Stimulated activated CD4-positive, alpha-beta T cell treated with anti-CD3 and anti-CD28 coated beads, TNF-alpha, amount 100 ng/mL, for 4 hours (primary cell): ENCODE measurements around the gene GRM7.

Source experiments
- DNase-seq, 3 experiments: peaks; one replicate each; pipeline ENCODE4 v3.0.0-alpha.2; 2020; ENCODE audit warnings: low read depth in 3 of 3

Gene GRM7

GRCh38 chr3:7307410-7307809 lies 446.5 kb downstream of the GRM7 start:
- no peak for DNase-seq

DNA sequence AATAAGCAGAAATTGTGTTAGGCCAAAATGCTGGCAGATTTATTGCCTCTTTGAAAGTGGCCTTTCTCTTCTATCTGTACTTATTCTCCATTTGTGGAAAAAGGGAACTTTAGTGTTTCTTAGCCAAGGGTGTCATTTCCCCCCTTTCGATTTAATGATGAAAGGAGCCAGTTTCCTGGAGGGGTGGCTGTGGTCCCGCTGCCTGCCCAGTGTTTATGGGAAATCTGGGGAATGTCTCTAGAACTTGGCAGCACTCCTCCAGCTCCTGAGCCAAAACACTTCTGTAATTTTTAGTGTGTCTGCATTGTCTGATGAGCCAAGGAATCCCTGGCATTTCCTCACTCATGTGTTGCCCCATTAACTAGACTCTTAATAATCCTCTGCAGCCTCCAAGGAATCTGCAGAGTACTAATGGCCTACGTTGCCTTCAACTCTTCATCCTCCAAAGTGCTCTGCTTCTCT lies 448.8 kb downstream of the GRM7 start:
- DNase-seq: no peak

DNA sequence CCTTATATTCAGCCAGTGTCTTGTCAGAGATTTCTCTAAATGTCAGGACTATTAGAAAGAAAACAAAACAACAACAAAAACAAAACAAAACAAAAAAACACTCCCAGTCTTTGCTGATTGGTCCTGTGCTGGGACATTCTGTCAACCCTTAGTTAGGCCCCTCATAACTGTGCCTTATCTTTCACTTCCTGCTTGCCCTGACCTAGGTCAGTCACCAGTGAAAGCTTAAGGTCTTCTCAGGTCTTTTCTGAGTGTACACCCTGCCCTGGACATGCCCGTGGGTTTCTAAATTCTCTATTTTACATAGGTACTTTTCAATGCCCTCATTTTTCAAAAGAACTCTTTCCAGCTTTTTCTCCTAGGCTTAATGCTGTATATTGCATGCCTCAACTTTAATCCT lies 454.1 kb downstream of the GRM7 start:
- DNase-seq: no peak

- no peak for DNase-seq
These were observed 462.2 kb downstream of the GRM7 start for GRCh38 chr3:7322957-7323669.

DNA sequence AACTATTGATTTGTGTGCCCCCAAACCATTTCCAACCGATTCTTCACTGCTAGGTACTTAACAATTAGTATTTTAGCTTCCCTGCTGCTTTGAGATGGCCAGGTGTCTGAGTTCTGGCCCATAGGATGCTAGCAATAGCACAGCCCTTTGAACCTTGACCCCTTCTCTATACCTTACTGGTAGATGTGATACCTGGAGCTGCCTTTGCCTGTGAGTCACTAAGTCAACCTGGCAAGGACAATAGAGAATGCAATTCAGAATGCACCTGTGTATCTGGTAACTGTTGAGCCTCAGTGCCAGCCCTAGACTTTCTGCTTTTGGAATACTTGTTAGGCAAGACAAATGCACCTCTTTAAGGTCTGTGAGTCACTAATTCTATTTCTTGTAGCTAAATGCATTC lies 467.4 kb downstream of the GRM7 start:
- DNase-seq: no peak

DNA sequence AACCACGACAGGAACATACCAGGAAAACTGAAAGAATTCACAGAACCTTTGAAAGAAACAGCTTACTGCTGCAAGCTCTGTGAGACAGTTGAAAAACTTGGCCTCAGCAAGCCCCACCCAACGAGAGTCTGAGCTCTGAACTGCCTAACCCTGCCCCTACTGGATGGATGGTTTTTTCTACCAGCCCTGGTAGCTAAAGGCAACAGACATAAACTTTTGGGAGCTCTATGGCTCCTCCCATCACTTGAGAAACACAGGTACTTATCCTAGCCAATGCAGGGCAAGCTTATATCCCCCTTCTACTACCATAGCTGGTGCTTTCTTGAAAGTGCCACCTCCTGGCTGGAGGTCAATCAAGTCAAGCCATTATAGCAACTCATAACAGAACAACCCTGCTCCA lies 471.8 kb downstream of the GRM7 start:
- DNase-seq: no peak

- DNase-seq: no peak
These were observed 472.2 kb downstream of the GRM7 start for GRCh38 chr3:7333125-7333524.

DNA sequence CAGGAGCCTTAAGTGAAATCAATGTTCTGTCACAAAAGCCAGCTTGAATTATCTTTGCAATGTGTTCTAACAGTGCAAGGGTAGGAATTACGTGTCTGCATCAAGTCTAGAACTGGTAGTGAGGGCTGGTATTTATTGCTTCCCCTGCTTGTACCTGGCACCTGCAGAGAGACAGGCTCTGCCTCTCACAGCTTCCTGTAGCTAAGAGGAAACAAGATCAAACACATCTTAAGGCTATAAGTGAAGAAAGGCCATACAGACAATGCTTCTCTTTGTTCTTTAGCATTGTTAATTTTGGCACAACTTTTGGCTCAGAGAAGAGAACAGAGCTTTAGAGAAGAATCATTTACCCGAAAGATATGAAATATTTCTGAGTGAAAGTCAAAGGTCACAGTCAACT lies 479.9 kb downstream of the GRM7 start:
- DNase-seq: no peak

DNA sequence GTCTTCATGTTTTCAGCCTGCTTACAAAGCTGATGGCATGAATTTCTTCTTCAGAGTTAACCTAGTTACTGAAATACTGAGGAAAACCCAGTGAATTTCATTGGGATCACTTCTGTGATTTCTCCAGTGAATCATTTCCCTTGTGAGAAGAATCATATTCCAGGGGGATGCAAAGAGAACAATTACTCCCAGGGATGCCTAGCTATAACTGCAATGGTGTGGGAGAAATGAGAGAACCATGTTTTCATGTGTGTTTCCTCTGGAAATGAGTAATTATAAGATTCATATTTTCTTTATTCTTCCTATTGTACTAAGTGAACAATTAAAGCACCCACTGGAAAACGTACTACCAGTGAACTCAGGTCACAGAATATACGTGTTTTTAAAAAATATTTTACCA lies 485.4 kb downstream of the GRM7 start:
- no peak for DNase-seq

- DNase-seq: no peak
These were observed 496.2 kb downstream of the GRM7 start for GRCh38 chr3:7357101-7357500.

- DNase-seq: no peak
These were observed 507.1 kb downstream of the GRM7 start for GRCh38 chr3:7367968-7368367.

- DNase-seq: no peak
These were observed 507.7 kb downstream of the GRM7 start for GRCh38 chr3:7368597-7368996.

DNA sequence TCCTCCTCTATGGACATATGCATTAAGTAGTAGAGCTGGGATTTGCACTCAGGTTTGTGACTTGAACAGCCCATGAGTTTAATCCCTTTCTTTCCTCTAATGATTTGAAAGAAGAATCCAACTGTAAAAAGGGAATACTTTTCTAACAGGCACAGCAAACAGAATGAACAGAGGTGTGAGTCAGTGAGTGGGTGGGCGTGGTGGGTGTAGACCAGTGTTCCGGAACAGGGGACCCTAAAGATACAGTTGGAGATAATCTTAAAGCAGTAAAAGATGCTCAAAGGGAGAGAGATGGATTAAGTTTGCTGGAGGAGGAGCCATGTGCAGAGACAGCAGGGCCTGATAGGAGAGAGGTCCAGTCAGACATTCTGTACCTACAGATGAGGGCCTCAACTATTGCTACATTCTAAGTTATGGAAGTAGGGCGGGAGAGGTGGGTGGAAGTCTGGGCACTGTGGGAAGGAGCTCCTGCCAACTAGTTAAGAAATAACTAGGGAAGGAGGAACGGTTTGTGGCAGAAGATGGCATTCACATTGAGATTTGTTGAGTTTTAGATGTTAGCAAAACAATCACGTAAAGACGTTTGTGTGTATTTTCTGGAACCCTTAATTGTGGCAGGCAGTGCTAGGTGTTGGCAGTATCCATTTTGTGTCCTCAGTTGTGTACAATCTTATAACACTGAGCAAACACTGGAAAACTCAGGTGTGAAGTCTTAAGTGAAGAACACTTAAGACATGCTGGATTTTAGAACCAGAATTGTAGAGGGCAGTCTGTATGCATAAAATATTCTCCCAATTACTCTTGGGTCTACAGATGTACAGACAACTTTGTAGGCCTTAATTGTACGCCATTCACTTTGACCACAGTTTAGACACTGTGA lies 511.0 kb downstream of the GRM7 start:
- no peak for DNase-seq

- DNase-seq: no peak
These were observed 516.2 kb downstream of the GRM7 start for GRCh38 chr3:7377103-7377502.

DNA sequence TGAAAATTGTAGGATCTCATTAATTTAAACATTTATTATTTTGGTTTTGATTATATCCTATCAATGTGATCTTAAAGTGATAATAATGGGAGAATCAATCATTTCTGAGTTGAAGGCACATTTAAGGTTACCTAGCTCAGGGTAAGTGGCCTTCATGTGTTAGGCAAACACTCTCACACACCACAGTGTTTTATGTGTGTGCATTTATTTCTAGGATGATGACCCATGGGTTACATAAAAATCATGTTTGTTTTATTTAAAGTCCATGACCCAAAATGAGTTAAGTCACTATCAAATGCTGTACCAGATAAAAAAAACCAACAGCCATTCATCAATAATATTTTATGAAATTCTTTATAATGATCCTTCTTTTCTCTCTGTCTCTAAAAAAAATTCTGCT lies 520.8 kb downstream of the GRM7 start:
- DNase-seq: no peak

DNA sequence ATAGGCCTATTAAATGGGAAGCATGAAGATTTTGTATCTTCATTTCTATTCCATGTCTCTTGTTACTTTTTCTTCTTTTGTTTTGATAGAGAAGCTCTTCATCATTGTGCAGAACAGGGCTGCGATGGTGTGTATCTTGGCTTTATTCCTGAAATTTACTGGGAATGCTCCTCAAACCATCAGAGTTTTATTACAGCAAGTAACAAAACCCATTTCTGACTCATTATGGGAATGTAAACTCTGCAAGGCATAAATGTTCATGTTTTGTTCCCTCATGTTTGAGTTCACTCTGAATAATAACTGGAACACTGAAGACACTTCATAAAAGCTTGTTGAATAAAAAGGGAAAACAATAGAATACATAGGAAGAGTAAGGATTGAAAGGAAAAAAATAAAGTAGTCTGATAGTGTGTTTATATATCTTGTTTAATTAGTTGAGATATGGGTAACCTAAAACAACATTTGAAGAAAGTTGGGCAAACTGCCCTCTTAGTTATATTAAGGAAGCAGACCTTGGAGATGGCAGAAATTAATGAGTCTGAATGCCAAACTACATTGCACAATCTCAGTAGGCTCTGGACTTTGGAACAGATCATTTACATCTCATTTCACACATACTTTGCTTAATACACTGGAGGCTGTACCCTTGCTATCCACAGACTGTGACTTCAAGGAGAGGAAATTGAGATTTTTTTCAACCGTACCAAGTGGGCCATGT lies 521.5 kb downstream of the GRM7 start:
- DNase-seq: no peak

DNA sequence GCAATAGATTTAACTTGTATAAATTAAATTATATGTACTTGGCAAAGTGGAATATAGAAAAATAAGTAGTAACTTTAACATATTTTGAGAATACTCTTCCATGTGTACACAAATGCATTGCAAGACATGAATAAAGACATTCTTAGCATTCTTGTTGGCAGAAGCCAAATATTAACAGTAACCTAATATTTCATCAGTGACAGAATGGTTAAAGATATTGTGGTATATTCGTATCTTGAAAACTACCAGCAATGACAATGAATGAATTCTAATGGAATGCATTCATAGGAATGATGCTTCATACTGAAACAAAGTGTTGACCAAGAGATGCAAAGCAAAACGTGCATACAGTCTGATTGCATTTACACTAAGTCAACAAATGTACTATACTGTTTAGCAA lies 524.7 kb downstream of the GRM7 start:
- no peak for DNase-seq

DNA sequence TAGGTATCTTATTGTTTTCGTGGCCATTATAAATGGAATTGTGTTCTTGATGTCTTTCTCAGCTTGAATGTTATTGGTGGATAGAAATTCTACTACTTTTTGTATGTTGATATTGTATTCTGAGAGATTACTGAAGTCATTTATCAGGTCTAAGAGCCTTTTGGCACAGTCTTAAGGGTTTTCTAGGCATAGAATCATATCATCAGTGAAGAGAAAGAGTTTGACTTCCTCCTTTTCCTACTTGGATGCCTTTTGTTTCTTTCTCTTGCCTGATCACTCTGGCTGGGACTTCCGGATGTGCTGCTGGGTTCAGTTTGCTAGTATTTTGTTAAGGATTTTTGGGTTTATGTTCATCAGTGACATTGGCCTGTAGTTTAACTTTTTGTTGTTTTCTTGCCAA lies 527.1 kb downstream of the GRM7 start:
- no peak for DNase-seq

GRCh38 chr3:7392206-7392605 lies 531.3 kb downstream of the GRM7 start:
- DNase-seq: no peak

GRCh38 chr3:7393944-7394605 lies 533.2 kb downstream of the GRM7 start:
- no peak for DNase-seq

DNA sequence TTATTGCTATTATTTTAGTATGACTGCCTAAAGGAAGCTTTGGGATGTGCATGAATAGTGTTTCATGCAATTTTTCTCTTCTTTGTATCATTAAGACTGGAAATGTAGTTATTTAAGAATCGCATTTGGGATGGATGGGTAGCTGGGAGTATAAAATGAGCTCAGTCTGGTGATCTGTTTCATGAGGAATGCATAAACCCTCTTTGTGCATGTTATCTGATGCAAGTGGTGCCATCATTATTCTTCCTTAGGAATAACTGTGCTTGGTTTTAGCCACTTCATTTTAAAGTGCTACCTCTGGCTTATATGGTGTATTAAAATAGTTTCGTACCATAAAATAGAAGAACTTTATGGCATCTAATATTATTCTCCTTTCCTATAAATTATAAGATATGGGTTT lies 535.6 kb downstream of the GRM7 start:
- DNase-seq: no peak

GRCh38 chr3:7397097-7397496 lies 536.2 kb downstream of the GRM7 start:
- no peak for DNase-seq
